Skeletal muscle cell (primary cell): ENCODE measurements around the gene EEF2KMT.
"Not testable (repeated sequence)": the region's sequence is repeated elsewhere in the genome, so short reads cannot be mapped to it uniquely, and the experiment has no call there.

Experiments
- DNase-seq: peaks from one replicate; pipeline ENCODE4 v3.0.0-alpha.2; 2010; ENCODE audit warnings: low read depth
- H3K4me3 ChIP-seq: 2 replicates; pipeline ENCODE4 v1.5.1; 2011; ENCODE audit warnings: low read depth, mild to moderate bottlenecking, control low read depth, low read length, moderate library complexity

The EEF2KMT gene, protein sequence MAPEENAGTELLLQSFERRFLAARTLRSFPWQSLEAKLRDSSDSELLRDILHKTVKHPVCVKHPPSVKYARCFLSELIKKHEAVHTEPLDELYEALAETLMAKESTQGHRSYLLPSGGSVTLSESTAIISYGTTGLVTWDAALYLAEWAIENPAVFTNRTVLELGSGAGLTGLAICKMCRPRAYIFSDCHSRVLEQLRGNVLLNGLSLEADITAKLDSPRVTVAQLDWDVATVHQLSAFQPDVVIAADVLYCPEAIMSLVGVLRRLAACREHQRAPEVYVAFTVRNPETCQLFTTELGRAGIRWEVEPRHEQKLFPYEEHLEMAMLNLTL

GRCh38 chr16:5097470-5098220 lies at the start of gene EEF2KMT:
Gene EEF2KMT (minus strand): TSS chr16:5097795. CDS start chr16:5097739, 56 bp downstream.
- peak; percentile 97 for DNase-seq

GRCh38 chr16:5144621-5144956 lies 47.0 kb upstream of the EEF2KMT start:
- not testable (repeated sequence) for DNase-seq, H3K4me3 ChIP-seq

More at GRCh38 chr16:5097470-5098220, at the start of gene EEF2KMT:
- H3K4me3 ChIP-seq, result peak within 1 kb of the TSS; percentile 66

DNA sequence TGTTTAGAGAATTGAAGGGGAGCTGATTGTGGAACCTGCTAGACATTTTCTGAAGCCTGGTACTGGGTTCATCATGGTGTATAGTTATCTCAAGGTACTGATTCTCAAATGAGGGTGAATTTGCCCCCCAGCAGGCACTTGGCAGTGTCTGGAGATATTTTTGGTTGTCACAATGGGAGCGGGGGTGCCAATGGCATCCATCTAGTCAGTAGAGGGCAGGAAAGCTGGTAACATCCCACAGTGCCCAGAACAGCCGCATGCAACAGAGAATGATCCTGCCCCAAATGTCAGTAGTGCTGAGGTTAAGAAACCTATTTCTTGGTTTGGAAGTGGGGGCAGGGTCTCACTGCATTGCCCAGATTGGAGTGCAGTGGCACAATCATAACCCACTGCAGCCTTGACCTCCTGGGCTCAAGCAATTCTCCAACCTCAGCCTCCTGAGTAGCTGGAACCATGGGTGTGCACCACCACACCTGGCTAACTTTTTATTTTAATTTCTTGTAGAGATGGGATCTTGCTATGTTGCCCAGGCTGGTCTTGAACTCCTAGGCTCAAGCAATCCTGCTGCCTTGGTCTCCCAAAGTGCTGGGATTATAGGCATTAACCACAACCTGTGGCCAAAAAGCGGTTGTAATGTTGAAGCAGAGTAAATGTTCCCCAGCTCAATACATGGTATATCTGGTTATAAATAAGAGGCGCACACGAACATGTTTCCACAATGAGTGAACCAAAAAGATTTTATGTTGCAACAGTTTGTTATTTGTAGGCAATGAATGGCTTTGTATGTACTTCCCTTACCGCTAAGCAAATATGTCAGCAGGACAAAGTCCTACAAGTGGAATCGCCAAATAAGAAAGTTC lies 46.4 kb upstream of the EEF2KMT start:
- DNase-seq, result no peak
- no peak overlapping the region for H3K4me3 ChIP-seq

DNA sequence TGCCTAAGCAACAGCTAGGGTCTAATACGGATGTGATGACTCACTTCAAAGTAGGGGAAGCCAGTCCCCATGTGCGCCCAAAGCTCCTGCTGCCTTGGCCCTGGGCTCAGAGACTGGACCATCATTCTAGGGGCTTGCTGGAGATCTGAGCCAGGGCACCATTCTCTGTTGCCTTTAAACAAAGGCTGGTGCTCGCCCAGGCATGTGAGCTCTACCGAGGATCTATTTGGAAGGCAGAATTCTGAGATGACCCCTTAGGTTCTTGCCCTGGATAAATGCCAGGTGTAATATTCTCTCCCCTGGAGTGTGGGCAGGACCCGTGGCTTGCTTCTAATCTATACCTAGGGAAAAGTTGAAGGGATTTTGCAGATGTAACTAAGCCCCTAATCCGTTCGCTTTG lies 42.6 kb upstream of the EEF2KMT start:
- not testable (repeated sequence) for H3K4me3 ChIP-seq, DNase-seq

DNA sequence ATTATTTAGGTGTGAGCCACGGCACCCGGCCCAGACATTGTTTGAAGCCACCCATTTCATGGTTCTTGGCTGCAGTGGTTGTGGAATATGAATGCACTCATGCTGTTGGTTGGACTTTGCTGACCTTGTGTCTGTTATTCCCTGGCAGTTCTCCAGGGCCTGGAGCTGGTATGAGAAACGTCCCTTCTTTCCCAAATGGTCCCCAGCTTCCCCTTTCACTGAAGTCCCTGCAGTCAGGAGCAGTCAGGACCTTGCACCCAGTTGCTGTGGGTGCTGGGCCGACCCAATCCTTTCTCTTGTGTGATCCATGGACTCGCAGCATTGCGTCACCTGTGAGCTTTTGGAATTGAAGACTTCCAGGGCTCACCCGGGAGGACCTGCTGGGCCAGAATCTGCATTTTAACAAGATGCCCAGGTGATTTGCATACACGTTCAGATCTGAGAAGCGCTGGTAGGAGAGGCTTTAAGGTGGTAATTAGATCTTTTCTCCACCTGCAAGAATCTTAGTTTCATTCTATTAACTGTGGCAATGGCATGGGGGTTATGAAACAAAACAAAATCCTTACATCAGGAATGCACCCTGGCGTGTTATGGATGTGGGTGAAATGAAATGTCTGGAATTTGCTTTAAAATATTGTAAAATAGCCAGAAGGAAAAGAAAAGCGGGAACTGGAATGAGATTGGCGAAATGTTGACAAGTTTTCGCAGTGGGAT lies 37.3 kb upstream of the EEF2KMT start:
- H3K4me3 ChIP-seq, DNase-seq: not testable (repeated sequence)

DNA sequence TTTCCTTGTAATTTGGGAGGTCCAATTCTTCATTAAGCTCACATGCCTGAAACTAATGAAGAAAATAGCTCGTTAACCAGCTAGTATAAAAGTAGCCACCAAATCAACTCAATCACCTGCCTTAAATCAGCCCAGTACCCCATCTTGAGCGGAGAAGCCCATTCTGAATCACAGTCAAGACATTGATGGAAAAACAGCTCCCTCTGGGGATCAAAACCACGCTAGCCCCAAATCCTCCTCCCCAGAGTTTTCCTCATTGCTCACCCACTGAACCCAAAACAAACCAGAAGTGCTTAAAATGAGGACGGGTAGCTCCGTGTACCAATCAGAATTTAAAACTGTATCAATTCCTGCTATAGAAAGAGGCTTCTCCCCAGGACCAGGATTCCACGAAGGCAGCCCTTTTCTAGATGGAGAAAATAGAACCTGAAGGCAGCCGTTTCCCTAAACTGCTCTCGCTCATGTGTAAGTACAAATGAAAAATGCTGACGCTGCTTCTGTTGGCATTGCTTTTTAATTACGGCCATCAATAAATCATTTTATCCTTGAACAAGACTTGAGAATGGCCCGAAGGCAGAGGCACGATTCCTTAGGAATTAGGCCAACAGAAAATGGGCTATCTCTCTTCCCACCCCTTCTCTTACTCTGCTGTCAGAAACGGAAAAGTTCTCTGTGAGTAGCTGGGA lies 35.5 kb upstream of the EEF2KMT start:
- DNase-seq, H3K4me3 ChIP-seq: not testable (repeated sequence)

GRCh38 chr16:5131467-5132004 lies 33.9 kb upstream of the EEF2KMT start:
- DNase-seq, H3K4me3 ChIP-seq: not testable (repeated sequence)

- not testable (repeated sequence) for DNase-seq, H3K4me3 ChIP-seq
Measured at GRCh38 chr16:5117300-5118087, 19.9 kb upstream of the EEF2KMT start.

DNA sequence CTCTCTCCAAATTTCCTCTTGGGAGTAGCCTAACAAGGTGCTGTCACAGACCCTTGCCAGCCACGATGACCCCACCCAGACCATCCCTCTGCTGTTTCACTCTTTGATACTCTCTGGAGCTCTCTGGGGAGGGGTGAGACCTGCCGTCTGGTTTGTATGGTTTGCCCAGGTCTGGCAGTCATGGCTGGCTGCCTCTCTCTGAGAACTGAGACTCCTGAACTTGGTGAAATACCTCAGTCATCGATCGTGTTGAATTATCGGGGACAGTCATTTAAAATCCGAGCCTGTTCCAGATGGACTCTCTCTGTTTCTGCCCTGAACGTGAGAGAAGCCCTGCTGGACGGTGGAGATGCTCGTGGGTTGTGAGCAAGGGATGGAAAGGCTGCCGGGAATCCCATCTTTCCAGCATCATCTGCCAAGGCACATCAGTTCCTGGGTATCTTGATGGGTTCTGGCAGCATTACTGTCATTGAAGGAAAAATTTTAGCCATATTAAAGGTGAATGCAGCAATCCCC lies 19.2 kb upstream of the EEF2KMT start:
- not testable (repeated sequence) for H3K4me3 ChIP-seq, DNase-seq

GRCh38 chr16:5110933-5111332 lies 13.3 kb upstream of the EEF2KMT start:
- not testable (repeated sequence) for H3K4me3 ChIP-seq, DNase-seq

DNA sequence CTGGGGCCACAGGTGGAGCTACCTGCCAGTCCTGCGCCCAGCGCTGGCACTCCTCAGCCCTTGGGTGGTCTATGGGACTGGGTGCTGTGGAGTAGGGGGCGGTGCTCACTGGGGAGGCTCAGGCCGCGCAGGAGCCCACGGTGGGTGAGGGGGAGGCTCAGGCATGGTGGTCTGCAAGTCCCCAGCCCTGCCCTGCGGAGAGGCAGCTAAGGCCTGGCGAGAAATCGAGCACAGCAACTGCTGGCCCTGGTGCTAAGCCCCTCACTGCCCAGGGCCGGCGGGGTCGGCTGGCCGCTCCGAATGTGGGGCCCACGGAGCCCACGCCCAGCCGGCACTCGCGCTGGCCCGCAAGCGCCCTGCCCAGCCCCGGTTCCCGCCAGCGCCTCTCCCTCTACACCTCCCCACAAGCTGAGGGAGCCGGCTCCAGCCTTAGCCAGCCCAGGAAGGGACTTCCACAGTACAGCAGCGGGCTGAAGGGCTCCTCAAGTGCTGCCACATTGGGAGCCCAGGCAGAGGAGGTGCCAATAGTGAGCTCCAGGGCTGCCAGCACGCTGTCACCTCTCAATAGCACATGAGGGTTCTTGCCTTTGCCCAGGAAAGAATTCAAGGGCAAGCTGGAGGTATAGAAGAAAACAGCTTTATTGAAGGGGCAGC lies 11.0 kb upstream of the EEF2KMT start:
- H3K4me3 ChIP-seq, result no peak overlapping the region
- DNase-seq, result no peak

DNA sequence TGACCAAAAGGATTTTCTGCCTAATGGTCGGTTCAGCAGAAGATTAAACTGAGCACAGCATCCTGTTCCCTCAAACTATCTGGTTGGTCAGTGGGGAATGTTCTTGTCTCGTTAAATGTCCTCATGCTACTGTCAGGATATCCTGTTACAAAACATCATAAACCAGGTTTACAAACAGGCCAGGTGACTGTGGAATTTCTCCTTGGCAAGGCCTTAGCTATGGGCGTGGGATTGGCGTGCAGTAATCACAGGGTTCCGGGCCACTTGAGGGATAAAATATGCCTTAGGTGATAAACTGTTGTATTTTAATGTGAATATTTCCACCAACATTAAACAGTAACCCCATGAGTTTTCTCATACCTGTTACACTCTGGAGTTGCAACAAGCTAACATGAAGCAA lies 7.4 kb upstream of the EEF2KMT start:
- DNase-seq, H3K4me3 ChIP-seq: not testable (repeated sequence)

DNA sequence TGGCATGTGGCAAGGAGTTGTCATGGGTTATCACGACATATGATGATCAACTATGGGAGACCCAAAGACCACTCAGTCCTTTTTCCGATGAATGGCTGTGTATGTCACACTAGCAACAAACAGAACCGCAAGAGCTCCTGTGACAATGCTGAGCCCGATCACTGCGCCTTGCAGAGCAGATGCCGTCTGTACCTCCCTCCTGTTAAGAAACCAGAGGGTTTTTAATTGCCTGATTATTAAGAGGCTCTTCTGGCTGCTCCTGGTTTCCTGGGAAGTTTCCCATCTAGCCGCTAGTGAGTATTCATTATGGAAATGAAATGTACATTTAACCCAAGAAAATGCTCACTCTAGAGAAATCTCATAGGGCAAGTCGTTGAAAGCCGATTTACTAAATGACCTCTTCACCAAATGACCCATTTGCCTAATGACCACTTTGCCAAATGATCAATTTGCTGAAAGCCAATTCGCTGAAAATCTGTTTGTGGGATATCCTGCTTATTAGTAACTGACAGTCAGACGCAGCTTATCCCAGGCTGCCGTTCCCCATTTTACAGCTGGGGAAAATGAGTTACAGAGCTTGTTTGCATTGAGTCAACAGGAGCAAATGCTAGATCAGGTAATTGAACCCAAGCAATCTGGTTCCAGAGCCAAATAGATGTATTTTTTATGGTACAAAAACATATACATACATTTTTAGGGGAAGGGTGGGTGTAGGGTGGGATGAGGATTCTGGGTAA lies 5.9 kb upstream of the EEF2KMT start:
- not testable (repeated sequence) for H3K4me3 ChIP-seq, DNase-seq

GRCh38 chr16:5099174-5099573 lies 1.6 kb upstream of the EEF2KMT start:
- not testable (repeated sequence) for H3K4me3 ChIP-seq, DNase-seq

GRCh38 chr16:5098221-5099159 lies 895 bp upstream of the EEF2KMT start:
- not testable (repeated sequence) for DNase-seq
- peak overlapping the region; percentile 66 for H3K4me3 ChIP-seq
